Measurements from ENCODE around the gene TRIO. TPM values are rescaled to one million over a fixed set of nuclear protein-coding genes. Genes with fewer than 3 reads are reported as not detected.

Gene TRIO
- total and polyA plus RNA-seq, 2 donors (not counting 3 experiments of a cell fraction or from before 2014, with no cell fraction given), result 82.9 to 248 TPM

DNA sequence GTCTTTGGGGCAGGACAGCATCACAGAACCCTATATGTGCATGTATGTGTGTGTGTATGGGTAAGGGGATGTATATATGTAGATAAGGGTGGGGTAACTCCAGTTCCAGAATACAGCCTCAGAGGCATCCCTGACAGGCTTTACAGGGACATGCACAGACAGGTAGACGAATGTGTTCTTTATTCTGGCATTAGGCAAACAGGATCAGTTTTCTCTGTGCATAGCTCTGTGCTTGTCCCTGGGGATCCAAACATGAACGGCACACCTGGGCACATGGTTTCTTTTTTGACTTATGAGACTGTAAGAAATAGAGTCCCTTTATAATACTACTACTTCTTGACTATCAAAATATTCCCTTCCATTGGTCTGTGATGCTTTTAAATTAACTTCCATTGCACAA, 120.6 kb downstream of the TRIO start:
- no peaks in the 10 kb centered on the region for H3K36me3 ChIP-seq (ENCODE audit: control insufficient read depth in 2 of 2, extremely low read depth in 1 of 2, insufficient read depth in 2 of 2, low read length in 2 of 2)
- CTCF ChIA-PET, result interaction anchor here (0.9 kb wide), 1 partner anchor 17 kb away, joined by 3 read pairs; no protein-coding TSS in a partner anchor

More for the DNA sequence above, 120.6 kb downstream of the TRIO start:
- POLR2A ChIA-PET, result no interaction called here
- Histone ChIP-seq H3K4me1 (ENCODE audit: control insufficient read depth, extremely low read depth, insufficient read depth, low read length) (peaks cover 67% of the 10 kb centered on the region), H3K9ac (replicated peaks; ENCODE audit: extremely low read depth, insufficient read depth, low read length) (peak overlapping the region; percentile 89), H3K9me1 (replicated peaks; ENCODE audit: control insufficient read depth, extremely low read depth, insufficient read depth, low read length) (no peaks in the 10 kb centered on the region), H4K20me1 (replicated peaks; ENCODE audit: control insufficient read depth, extremely low read depth, insufficient read depth, low read length) (no peaks in the 10 kb centered on the region), H3K9me3 (replicated peaks; ENCODE audit: control insufficient read depth, insufficient read depth, low read length) (no peaks in the 10 kb centered on the region), H3K79me2 (ENCODE audit: control insufficient read depth, insufficient read depth, low read length) (peaks cover 89% of the 10 kb centered on the region), H3K4me3 (replicated peaks in 1 of 3; ENCODE audit: insufficient read depth in 1 of 3, low read depth in 1 of 3, low read length in 3 of 3) (no peak overlapping the region), H2AFZ (ENCODE audit: low read depth, low read length) (no peak overlapping the region), H3K27me3 (ENCODE audit: control insufficient read depth in 2 of 2, insufficient read depth in 2 of 2, low read length in 2 of 2) (no peaks in the 10 kb centered on the region), H3K27ac (ENCODE audit: insufficient read depth, low read depth, low read length) (peak overlapping the region; percentile 33), H3K4me2 (ENCODE audit: insufficient read depth, low read length) (peak overlapping the region; percentile 12)
- no TSS peak for BruUV-seq (replicated peaks)
- DNase-seq (ENCODE audit: low read depth, low spot score) (no peak), FAIRE-seq (no peak)
- dilution Hi-C loops (cut with MboI; ENCODE audit: extremely low pct_ligation_motif_present, low sequenced_read_pairs) (loop anchor here (25.0 kb wide), 1 partner anchor 126 kb away; the partner anchor contains the start of gene TRIO), intact Hi-C loops (cut with micrococcal nuclease) (loop anchor here (1.0 kb wide), 2 partner anchors 36 to 120 kb away; partner anchors contain the start of gene TRIO)
- no peak for TF ChIP-seq POLR2AphosphoS5 (IDR thresholded peaks at IDR 0.05; ENCODE audit: insufficient read depth, low read depth, low read length)
- TF ChIP-seq, protein P1, sequence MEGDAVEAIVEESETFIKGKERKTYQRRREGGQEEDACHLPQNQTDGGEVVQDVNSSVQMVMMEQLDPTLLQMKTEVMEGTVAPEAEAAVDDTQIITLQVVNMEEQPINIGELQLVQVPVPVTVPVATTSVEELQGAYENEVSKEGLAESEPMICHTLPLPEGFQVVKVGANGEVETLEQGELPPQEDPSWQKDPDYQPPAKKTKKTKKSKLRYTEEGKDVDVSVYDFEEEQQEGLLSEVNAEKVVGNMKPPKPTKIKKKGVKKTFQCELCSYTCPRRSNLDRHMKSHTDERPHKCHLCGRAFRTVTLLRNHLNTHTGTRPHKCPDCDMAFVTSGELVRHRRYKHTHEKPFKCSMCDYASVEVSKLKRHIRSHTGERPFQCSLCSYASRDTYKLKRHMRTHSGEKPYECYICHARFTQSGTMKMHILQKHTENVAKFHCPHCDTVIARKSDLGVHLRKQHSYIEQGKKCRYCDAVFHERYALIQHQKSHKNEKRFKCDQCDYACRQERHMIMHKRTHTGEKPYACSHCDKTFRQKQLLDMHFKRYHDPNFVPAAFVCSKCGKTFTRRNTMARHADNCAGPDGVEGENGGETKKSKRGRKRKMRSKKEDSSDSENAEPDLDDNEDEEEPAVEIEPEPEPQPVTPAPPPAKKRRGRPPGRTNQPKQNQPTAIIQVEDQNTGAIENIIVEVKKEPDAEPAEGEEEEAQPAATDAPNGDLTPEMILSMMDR (IDR thresholded peaks at IDR 0.05; ENCODE audit: extremely low read depth in 1 of 2, insufficient read depth in 1 of 2, low read depth in 1 of 2, low read length in 2 of 2), result no peak
- TF ChIP-seq MYC (IDR thresholded peaks at IDR 0.05; ENCODE audit: low read depth, low read length), result no peak
- no peak for TF ChIP-seq JUN (IDR thresholded peaks at IDR 0.05; ENCODE audit: borderline replicate concordance, insufficient read depth, insufficient read length, low read depth)
- no peak for TF ChIP-seq GATA2 (IDR thresholded peaks at IDR 0.05; ENCODE audit: insufficient read depth, insufficient read length, low read depth, low read length)
- no peak for TF ChIP-seq FOS (IDR thresholded peaks at IDR 0.05; ENCODE audit: borderline replicate concordance, insufficient read depth, low read length)
